DMS114 treated with DMSO at 0.1 percent for 48 hours (cell line): ENCODE results near the gene FIP1L1.
"Not testable (repeated sequence)": the region's sequence is repeated elsewhere in the genome, so short reads cannot be mapped to it uniquely, and the experiment has no call there.

Experiments used
- DNase-seq: peaks from one replicate; lab custom pipeline; 2025; ENCODE audit not compliant: unreplicated experiment; lab: John Stamatoyannopoulos, UW

FIP1L1 gene

GRCh38 chr4:53377319-53378170 is at the start of gene FIP1L1:
FIP1L1 (plus strand) TSS chr4:53377641; CDS start chr4:53377839, 198 bp downstream.
- peak; percentile 35 for DNase-seq

- not testable (repeated sequence) for DNase-seq
Observed at GRCh38 chr4:53334916-53335315, 42.5 kb upstream of the FIP1L1 start.

- DNase-seq, result not testable (repeated sequence)
Observed at GRCh38 chr4:53340145-53340544, 37.3 kb upstream of the FIP1L1 start.

GRCh38 chr4:53346392-53346791 is 31.0 kb upstream of the FIP1L1 start:
- not testable (repeated sequence) for DNase-seq

- DNase-seq, result no peak
Observed at GRCh38 chr4:53346920-53347852, 30.3 kb upstream of the FIP1L1 start.

GRCh38 chr4:53348046-53348445 is 29.4 kb upstream of the FIP1L1 start:
- no peak for DNase-seq

GRCh38 chr4:53349091-53349491 is 28.4 kb upstream of the FIP1L1 start:
- no peak for DNase-seq

- DNase-seq, result no peak
Observed at GRCh38 chr4:53354012-53354722, 23.3 kb upstream of the FIP1L1 start.

- DNase-seq, result no peak
Observed at GRCh38 chr4:53355930-53356521, 21.4 kb upstream of the FIP1L1 start.

- no peak for DNase-seq
Observed at GRCh38 chr4:53361451-53361850, 16.0 kb upstream of the FIP1L1 start.

GRCh38 chr4:53362093-53362492 is 15.3 kb upstream of the FIP1L1 start:
- no peak for DNase-seq

- DNase-seq, result no peak
Observed at GRCh38 chr4:53364624-53365023, 12.8 kb upstream of the FIP1L1 start.

GRCh38 chr4:53365121-53365485 is 12.3 kb upstream of the FIP1L1 start:
- no peak for DNase-seq

- DNase-seq, result peak; percentile 85
Observed at GRCh38 chr4:53365486-53366300, 11.7 kb upstream of the FIP1L1 start, which contains the start of gene SCFD2. SCFD2 (minus strand) TSS chr4:53366061.

- no peak for DNase-seq
Observed at GRCh38 chr4:53366301-53366716, 11.1 kb upstream of the FIP1L1 start.

GRCh38 chr4:53367721-53368120 is 9.7 kb upstream of the FIP1L1 start:
- DNase-seq, result no peak

- DNase-seq, result no peak
Observed at GRCh38 chr4:53371049-53371448, 6.4 kb upstream of the FIP1L1 start.

- DNase-seq, result no peak
Observed at GRCh38 chr4:53371843-53372521, 5.5 kb upstream of the FIP1L1 start.

- DNase-seq, result no peak
Observed at GRCh38 chr4:53374777-53375258, 2.6 kb upstream of the FIP1L1 start.
